GM12878 (cell line): ENCODE results near the gene GPC6. TPM values are rescaled to one million over a fixed set of nuclear protein-coding genes. Genes with fewer than 3 reads are reported as not detected.

Experiments used
- ATAC-seq: fragments of 200-7000 bp; cut with Tn5 transposase; 3 replicates; pipeline ENCODE4 v1.9.1; 2020; ENCODE audit warnings: mild to moderate bottlenecking, moderate library complexity
- BruUV-seq: library from RNA; stranded (reverse); fragments of 400-500 nt; replicated peaks from 2 replicates; lab custom pipeline; 2021; lab: Mats Ljungman, UMichigan
- CTCF ChIA-PET: fragments of 300-600 bp; sonication (Branson Sonifier 250); formaldehyde crosslinking; extraction: SDS; loops from one replicate; lab custom pipeline; 2021; ENCODE audit warnings: inconsistent platforms; lab: Yijun Ruan, JAX
- POLR2A ChIA-PET: fragments of 350-600 bp; formaldehyde crosslinking; extraction: SDS; loops from one replicate; lab custom pipeline; 2021; ENCODE audit warnings: inconsistent platforms; lab: Charles Lee
- RAD21 ChIA-PET: fragments of 300-600 bp; sonication (Branson Sonifier 250); formaldehyde crosslinking; loops from one replicate; lab custom pipeline; 2023; ENCODE audit warnings: antibody characterized with exemption; ENCODE audit not compliant: unreplicated experiment; lab: Charles Lee
- SMC1A ChIA-PET: fragments of 300-600 bp; sonication (Branson Sonifier 250); formaldehyde crosslinking; loops from one replicate; lab custom pipeline; 2023; ENCODE audit not compliant: unreplicated experiment, uncharacterized antibody; lab: Charles Lee
- DNase-seq: peaks from one replicate; pipeline ENCODE4 v3.0.0-alpha.2; 2011; ENCODE audit warnings: low read depth, low spot score
- FAIRE-seq: peaks from 3 replicates; lab custom pipeline; 2011; peaks lifted over from hg19 to GRCh38; lab: Jason Lieb, UNC
- H2AFZ ChIP-seq: 2 replicates; pipeline ENCODE4 v1.6.0; 2011; ENCODE audit warnings: low read depth, low read length, control low read depth; ENCODE audit not compliant: control insufficient read depth
- H3K27ac ChIP-seq: 2 replicates; pipeline ENCODE4 v1.5.1; 2011; ENCODE audit warnings: control low read depth; ENCODE audit not compliant: control insufficient read depth, insufficient read depth
- H3K27me3 ChIP-seq, 2 experiments: replicated peaks in 1 of 2; 2 replicates each; pipeline versions ENCODE4 v1.6.0 to v1.6.1; 2011; ENCODE audit warnings: low read length in 1 of 2; ENCODE audit not compliant: control insufficient read depth in 2 of 2, insufficient read depth in 2 of 2
- H3K36me3 ChIP-seq, 2 experiments: 2 replicates each; pipeline ENCODE4 v1.5.1; 2011; ENCODE audit warnings: low read length in 1 of 2; ENCODE audit not compliant: control insufficient read depth in 2 of 2, insufficient read depth in 2 of 2
- H3K4me1 ChIP-seq: 2 replicates; pipeline ENCODE4 v1.6.1; 2011; ENCODE audit warnings: mild to moderate bottlenecking, low read length, moderate library complexity, mixed read lengths; ENCODE audit not compliant: control insufficient read depth, insufficient read depth
- H3K4me2 ChIP-seq: 2 replicates; pipeline ENCODE4 v1.6.0; 2011; ENCODE audit warnings: control low read depth; ENCODE audit not compliant: control insufficient read depth, insufficient read depth
- H3K4me3 ChIP-seq: fragments of 200-600 bp; sonication (generic); 2 replicates; pipeline ENCODE4 v1.5.1; 2016
- H3K79me2 ChIP-seq: 2 replicates; pipeline ENCODE4 v1.6.0; 2011; ENCODE audit warnings: low read length; ENCODE audit not compliant: control insufficient read depth, insufficient read depth
- H3K9ac ChIP-seq: 2 replicates; pipeline ENCODE4 v1.8.0; 2011; ENCODE audit warnings: low read length, control low read depth, mixed read lengths; ENCODE audit not compliant: control insufficient read depth, insufficient read depth
- H3K9me3 ChIP-seq: replicated peaks from 3 replicates; pipeline ENCODE4 v1.5.1; 2011; ENCODE audit warnings: mild to moderate bottlenecking, low read length; ENCODE audit not compliant: control insufficient read depth, insufficient read depth
- H4K20me1 ChIP-seq: 2 replicates; pipeline ENCODE4 v1.6.0; 2011; ENCODE audit not compliant: control insufficient read depth, insufficient read depth
- ATF2 ChIP-seq: IDR thresholded peaks from 2 replicates; pipeline ENCODE4 v1.6.1; 2012; ENCODE audit warnings: low read length, inconsistent platforms
- CEBPZ ChIP-seq: fragments of 150-350 bp; IDR thresholded peaks from 2 replicates; pipeline ENCODE4 v1.6.1; 2016; ENCODE audit warnings: low read depth, low read length
- CTCF ChIP-seq, 3 experiments: IDR thresholded peaks in 2 of 3; conservative IDR thresholded peaks in 1 of 3; 2 replicates each; pipeline ENCODE4 v1.5.1; 2011; ENCODE audit warnings: low read depth in 3 of 3, low read length in 3 of 3, mild to moderate bottlenecking in 3 of 3, control low read depth in 2 of 3, moderate library complexity in 2 of 3, inconsistent platforms in 1 of 3, mixed read lengths in 1 of 3; ENCODE audit not compliant: control insufficient read depth in 2 of 3, insufficient read depth in 1 of 3; ENCODE audit errors: extremely low read depth in 1 of 3
- EGR1 ChIP-seq, 2 experiments: IDR thresholded peaks; 1 replicate in 1 of 2; 2 replicates in 1 of 2; pipeline ENCODE4 v1.6.1; 2011 to 2012; ENCODE audit warnings: low read depth in 2 of 2, low read length in 2 of 2, borderline replicate concordance in 1 of 2, mild to moderate bottlenecking in 1 of 2, moderate library complexity in 1 of 2
- EZH2 ChIP-seq: IDR thresholded peaks from 2 replicates; pipeline ENCODE4 v1.6.1; 2012; ENCODE audit warnings: low read depth, mild to moderate bottlenecking, control low read depth, inconsistent platforms, low read length, borderline replicate concordance; ENCODE audit not compliant: control insufficient read depth
- HSF1 ChIP-seq: fragments of 150-350 bp; IDR thresholded peaks from 2 replicates; pipeline ENCODE4 v1.6.1; 2014; ENCODE audit warnings: mild to moderate bottlenecking, low read depth, low read length
- IKZF1 ChIP-seq: fragments of 450-650 bp; conservative IDR thresholded peaks from 2 replicates; pipeline ENCODE4 v1.6.1; 2017; ENCODE audit warnings: antibody characterized with exemption, mild to moderate bottlenecking
- RAD51 ChIP-seq: fragments of 450-650 bp; IDR thresholded peaks from 2 replicates; pipeline ENCODE4 v1.6.1; 2016; ENCODE audit warnings: moderate library complexity, mild to moderate bottlenecking, inconsistent platforms
- RELA ChIP-seq: fragments of 450-650 bp; IDR thresholded peaks from 2 replicates; pipeline ENCODE4 v1.8.0; 2014; ENCODE audit warnings: borderline replicate concordance; ENCODE audit not compliant: partially characterized antibody
- YBX1 ChIP-seq: fragments of 450-650 bp; IDR thresholded peaks from 2 replicates; pipeline ENCODE4 v1.6.1; 2016; ENCODE audit warnings: antibody characterized with exemption
- ZNF217 ChIP-seq: fragments of 450-650 bp; IDR thresholded peaks from 2 replicates; pipeline ENCODE4 v1.6.1; 2017; ENCODE audit warnings: antibody characterized with exemption, mild to moderate bottlenecking
- ZNF274 ChIP-seq: IDR thresholded peaks from one replicate; pipeline ENCODE4 v1.8.0; 2011; ENCODE audit not compliant: insufficient read length, insufficient read depth
- WGBS: methylation state at CpG from one replicate; pipeline ENCODE4 v1.1.6; 2016; ENCODE audit warnings: low lambda C conversion rate; ENCODE audit not compliant: insufficient replicate concordance, insufficient coverage; ENCODE audit errors: missing lambda C conversion rate; 5-methylcytosine and 5-hydroxymethylcytosine counted together
- in situ Hi-C: fragments of 300-500 bp; cut with MboI; formaldehyde crosslinking; loops from 9 replicates; pipeline ENCODE4 v1.14.3; 2018; ENCODE audit warnings: mixed read lengths
- intact Hi-C: fragments of 100-400 bp; cut with micrococcal nuclease; formaldehyde crosslinking; loops from one replicate; pipeline ENCODE4 v1.14.2; 2022; ENCODE audit not compliant: unreplicated experiment
- polyA plus RNA-seq, 11 experiments: library from polyadenylated mRNA; depleted of rRNA in 4 of 11; unstranded in 6 of 11; stranded (reverse) in 5 of 11; fragments of >200 nt; fragmentation: Nextera tagmentation in 4 of 11; fragmentation: Illumina TruSeq in 1 of 11; extraction: Ambion mirVana in 4 of 11; extraction: Trizol in 1 of 11; gene quantifications; 1 replicate in 1 of 11; 2 replicates in 10 of 11; pipeline versions ENCODE4 v1.2.1 to v1.2.3, GENCODE V29; 2011 to 2016; ENCODE audit warnings: inconsistent platforms in 2 of 11, missing spikeins in 2 of 11, low read depth in 1 of 11
- total RNA-seq, 4 experiments: library from RNA; depleted of rRNA in 3 of 4; stranded (reverse); fragments of >200 nt in 3 of 4; fragmentation: Illumina TruSeq in 1 of 4; extraction: Trizol in 1 of 4; gene quantifications; 2 replicates each; pipeline versions ENCODE4 v1.2.1 to v1.2.3, GENCODE V29; 2013 to 2021

GPC6 gene
- total and polyA plus RNA-seq, 10 of the 15 experiments (the other 5 are each of a cell fraction or from before 2014, with no cell fraction given), result 0.03 to 0.04 (median 0.03) TPM; not detected in 7

- TF ChIP-seq CEBPZ (no peak), HSF1 (no peak)
Observed at GRCh38 chr13:94160875-94161274, 934.3 kb downstream of the GPC6 start (continued).

GRCh38 chr13:94162289-94162688 lies 935.7 kb downstream of the GPC6 start:
- DNase-seq (no peak), ATAC-seq (no peak), FAIRE-seq (no peak)
- H3K79me2 ChIP-seq, result no peaks in the 10 kb centered on the region
- no peak overlapping the region for H3K9ac ChIP-seq
- CTCF ChIA-PET, result interaction anchor here (0.6 kb wide), 1 partner anchor 296 kb away, joined by 3 read pairs; no protein-coding TSS in a partner anchor
- H3K27me3 ChIP-seq, result no peaks in the 10 kb centered on the region
- in situ Hi-C loops, result no loop called here
- H3K27ac ChIP-seq, result no peak overlapping the region
- H3K36me3 ChIP-seq, result no peaks in the 10 kb centered on the region
- no peak overlapping the region for H3K4me2 ChIP-seq
- SMC1A ChIA-PET, result interaction anchor here (0.9 kb wide), 1 partner anchor 50 kb away, joined by 3 read pairs; no protein-coding TSS in a partner anchor
- H3K4me3 ChIP-seq, result no peak overlapping the region
- no peaks in the 10 kb centered on the region for H3K4me1 ChIP-seq
- POLR2A ChIA-PET, result no interaction called here
- no peaks in the 10 kb centered on the region for H4K20me1 ChIP-seq
- no TSS peak for BruUV-seq
- H2AFZ ChIP-seq, result no peak overlapping the region
- intact Hi-C loops, result no loop called here
- RAD21 ChIA-PET, result no interaction called here
- 11% methylated on average over 2 of the region's 2 CpGs for WGBS
- no peaks in the 10 kb centered on the region for H3K9me3 ChIP-seq
- TF ChIP-seq YBX1 (no peak), CTCF (IDR thresholded peaks at IDR 0.05 in 2 of 3, conservative IDR thresholded peaks at IDR 0.05 in 1 of 3; ENCODE audit: control insufficient read depth in 2 of 3, extremely low read depth in 1 of 3, insufficient read depth in 1 of 3, low read depth in 3 of 3, low read length in 3 of 3) (no peak), ZNF274 (no peak), ATF2 (no peak), RAD51 (no peak), ZNF217 (no peak), EZH2 (no peak), IKZF1 (no peak), RELA (no peak), EGR1 (IDR thresholded peaks at IDR 0.05; ENCODE audit: borderline replicate concordance in 1 of 2, low read depth in 2 of 2, low read length in 2 of 2) (no peak)
